Fibroblast of skin of right biceps (primary cell): ENCODE measurements around the gene PPP1R1B.
"Not testable (repeated sequence)": the region's sequence is repeated elsewhere in the genome, so short reads cannot be mapped to it uniquely, and the experiment has no call there.

ENCODE experiments used
- DNase-seq: peaks from one replicate; pipeline ENCODE4 v3.0.0-alpha.2; 2013

Gene PPP1R1B

DNA sequence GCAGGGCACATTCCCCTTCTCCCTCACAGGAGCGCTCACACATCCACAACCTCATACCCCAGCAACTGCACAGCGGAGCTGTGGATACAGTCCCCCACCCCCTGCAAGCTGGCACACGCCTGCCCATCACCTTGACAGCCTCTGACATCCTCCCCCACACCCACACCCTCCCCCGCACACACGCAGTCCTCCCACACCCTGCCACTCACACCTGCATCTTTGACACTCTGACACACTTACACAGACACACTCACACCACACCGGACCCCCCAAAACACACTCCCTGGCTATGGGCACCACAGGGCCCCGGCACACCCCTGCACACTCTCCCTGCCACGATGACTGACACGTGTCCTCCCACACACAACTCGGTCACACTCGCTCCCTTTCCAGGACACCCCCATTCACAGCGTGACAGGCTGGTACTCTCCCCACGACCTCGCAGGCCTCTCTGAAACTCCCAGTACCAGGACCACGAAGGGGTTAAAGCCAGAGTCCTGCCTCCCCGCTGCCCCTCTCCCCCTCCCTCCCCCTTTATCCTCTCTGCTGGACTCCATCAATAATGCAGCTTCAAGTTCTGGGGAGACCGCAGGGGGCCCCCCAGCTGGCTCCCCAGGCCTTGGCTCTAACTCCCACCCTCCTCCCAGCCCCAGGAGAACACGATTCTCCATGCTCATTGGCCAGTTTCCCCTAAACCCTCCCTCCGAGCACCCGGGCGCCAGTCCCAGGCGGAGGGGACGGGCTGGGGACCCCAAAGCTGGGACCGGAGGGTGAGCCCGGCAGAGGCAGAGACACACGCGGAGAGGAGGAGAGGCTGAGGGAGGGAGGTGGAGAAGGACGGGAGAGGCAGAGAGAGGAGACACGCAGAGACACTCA, at the start of gene PPP1R1B:
PPP1R1B (plus strand) TSS at position 782 of the 876 bp plus-strand sequence. CDS start 441 bp downstream, outside the sequence.
- DNase-seq, result no peak

DNA sequence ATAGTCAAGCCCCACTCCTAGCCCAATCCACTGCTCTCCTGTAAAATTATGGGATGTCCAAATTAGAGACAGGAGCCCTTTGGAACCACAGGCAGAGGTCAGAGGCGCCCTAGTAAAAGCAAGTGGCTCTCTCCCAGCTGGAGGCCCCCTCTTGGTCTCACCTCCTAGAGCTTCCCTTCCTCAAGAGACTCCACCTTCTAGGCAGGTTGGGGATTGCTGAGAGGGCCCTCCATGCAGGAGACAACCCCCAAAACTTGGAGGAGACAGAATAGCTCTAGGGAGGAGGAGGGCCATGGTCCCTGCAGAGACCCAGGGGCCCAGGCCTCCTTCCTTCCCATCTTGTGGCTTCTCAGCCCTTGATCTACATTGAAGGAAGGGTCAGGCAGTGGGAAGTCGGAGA, 48.5 kb upstream of the PPP1R1B start:
- DNase-seq, result no peak

GRCh38 chr17:39579318-39580081, 47.3 kb upstream of the PPP1R1B start:
- DNase-seq, result no peak

GRCh38 chr17:39580082-39580468, 46.7 kb upstream of the PPP1R1B start:
- DNase-seq, result no peak

DNA sequence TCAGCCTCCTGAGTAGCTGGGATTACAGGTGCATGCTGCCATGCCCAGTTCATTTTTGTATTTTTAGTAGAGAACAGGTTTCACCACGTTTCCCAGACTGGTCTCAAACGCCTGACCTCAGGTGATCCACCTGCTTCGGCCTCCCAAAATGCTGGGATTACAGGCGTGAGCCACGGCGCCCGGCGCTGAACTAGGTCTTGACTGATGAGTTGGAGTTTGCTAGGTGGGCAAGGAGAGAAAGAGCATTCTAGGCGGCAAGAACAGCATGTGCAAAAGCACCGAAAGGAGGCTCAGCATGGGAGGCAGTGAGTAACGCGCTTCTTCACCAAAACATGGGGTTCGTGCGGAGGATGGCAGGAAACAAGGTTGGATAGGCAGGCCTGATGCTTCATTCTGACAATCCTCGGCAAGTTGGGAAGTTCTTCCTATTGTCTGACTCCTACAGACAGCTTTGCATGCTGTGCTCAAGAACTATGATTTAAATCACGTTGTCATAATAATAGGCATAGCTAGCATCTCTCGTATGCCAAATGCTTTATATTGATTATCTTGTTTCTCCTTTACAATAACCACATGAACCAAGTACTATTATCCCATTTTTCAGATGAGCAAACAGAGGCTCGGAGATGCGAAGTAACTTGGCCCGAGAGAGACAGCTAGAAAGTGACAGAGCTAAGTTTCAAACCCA, 45.5 kb upstream of the PPP1R1B start:
- no peak for DNase-seq

- DNase-seq, result no peak
Observed at GRCh38 chr17:39581759-39582085, 45.0 kb upstream of the PPP1R1B start.

- no peak for DNase-seq
Observed at GRCh38 chr17:39582658-39583057, 44.1 kb upstream of the PPP1R1B start.

- not testable (repeated sequence) for DNase-seq
Observed at GRCh38 chr17:39590180-39590579, 36.6 kb upstream of the PPP1R1B start.

GRCh38 chr17:39591958-39592954, 34.5 kb upstream of the PPP1R1B start:
- DNase-seq, result peak; percentile 45

- DNase-seq, result no peak
Observed at GRCh38 chr17:39593371-39593770, 33.4 kb upstream of the PPP1R1B start.

DNA sequence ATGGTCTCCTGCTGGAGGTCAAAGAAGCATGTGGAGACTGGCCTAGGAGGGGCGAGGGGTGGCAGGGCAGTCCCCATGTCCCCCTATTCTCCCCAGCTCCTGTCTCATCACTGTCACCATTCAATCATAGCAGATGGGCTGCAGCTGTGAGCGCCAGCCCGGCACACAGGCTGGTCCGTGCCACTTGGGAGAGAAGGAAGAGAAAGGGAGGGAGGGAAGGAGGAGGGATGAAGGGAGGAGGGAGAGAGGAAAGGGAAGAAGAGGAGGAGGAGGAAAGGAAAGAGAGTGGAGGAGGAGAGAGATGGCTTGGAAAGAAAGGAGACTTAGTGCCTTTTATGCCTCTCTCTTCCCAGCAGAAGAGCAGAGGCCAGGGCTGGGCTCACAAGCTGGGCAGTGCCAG, 31.5 kb upstream of the PPP1R1B start:
- no peak for DNase-seq

DNA sequence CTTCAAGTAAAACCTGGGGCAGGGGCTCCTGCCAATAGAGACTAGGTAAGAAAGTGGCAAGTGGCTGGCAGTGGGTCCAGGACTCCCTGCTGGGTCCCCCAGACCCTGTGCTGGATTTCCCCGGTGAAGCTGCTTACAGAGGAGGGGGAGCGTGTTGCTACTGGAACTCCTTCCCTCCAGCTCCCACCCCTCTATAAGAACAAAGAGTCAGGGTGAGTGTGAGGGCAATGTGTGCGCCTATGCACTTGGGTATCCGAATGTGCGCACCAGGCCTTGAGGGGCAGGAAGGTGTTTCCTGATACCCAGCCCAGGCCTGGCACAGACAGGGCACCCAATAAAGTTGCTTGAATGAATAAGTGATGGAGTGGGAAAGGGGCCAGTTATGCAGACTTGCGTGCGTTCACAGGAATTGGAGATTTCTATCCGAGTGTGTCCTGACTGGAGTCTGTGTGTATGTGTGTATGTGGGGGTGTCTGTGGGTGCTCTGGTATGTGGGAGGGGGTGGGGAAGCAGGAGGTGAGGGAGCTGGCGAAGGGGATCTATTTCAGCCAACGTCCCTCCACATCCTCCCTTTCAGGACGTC, 30.7 kb upstream of the PPP1R1B start:
- no peak for DNase-seq

GRCh38 chr17:39596543-39597267, 30.0 kb upstream of the PPP1R1B start:
- no peak for DNase-seq

GRCh38 chr17:39597372-39598046, 29.2 kb upstream of the PPP1R1B start:
- DNase-seq, result no peak

DNA sequence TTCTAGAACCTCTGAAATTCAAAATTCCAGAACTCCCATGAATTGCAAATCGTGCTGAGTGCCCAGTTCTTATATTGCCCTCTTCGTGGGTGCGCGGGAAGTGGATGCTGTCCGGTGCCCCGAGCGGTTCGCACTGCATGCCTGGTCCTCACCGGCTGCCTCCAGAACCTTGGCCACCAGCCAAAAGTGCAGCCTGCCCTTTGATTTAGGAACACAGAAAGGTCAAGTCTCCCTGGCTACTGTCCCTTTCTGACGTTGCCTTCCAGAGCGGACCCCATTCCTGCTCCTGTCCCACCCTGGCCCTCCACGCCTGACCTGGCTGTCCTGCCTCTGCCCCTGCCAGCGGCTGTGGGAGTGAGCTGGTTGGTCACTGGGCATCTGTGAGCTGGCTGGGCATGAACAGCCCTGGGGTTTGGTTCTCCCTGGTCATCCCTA, 28.7 kb upstream of the PPP1R1B start:
- DNase-seq, result no peak

GRCh38 chr17:39598630-39599003, 28.1 kb upstream of the PPP1R1B start:
- no peak for DNase-seq

DNA sequence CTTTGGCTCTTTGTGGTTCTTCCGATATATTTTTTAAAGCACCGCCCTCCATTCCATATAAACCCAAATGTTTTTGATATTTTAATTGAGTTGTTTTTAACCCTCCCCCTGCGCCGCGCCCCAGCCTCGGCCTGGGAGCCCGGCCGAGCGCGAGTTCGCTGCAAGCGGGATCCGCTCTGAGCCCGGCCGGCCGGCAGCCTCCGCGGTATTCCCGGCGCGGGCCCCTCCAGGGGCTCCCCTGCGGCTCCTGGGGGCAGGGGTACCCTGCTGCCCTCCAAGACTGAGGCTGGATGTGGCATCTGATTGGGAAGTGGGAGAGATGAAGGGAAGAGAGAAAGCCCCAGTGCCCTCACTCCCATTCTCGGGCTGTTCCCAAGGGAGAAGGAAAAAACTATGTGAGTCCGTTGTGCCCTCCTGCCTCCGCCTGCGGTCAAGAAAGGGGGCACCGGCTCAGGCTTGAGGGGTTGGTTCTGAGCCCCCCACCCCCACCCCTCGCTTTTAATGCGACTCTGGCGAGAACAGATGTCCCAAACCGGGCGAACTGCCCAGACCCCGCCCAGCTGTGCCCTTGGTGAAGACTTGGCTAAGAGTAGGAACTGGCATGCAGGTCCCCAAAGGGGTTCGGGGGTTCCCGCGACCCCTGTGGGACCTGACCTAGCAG, 27.6 kb upstream of the PPP1R1B start:
- DNase-seq, result no peak

DNA sequence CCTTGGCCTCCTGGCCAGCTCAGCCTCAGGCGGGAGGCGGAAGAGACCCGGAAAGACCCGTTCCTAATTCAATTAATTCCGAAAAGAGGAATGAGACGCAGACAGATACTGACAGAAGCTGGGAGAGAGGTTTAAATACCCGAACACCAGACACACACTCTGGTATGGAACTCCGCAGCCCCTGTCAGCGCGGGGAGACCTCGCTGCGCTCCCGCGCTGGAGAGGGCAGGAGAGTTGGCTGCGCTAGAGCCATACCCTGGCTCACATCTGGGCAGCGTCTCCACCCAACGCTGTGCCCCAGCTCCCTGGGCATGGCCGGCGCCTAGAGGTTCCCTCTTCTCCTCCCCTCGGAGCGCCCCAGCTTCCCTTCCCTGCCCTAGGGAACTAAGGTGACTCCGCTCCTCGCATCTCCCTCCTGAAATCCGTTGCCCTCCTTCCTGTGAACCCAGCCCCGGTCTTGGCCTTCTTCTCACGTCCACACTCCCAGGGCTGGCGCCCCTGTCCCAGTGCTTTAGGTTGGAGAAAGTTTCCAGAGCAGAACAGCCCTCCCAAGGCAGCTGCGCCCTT, 27.0 kb upstream of the PPP1R1B start:
- DNase-seq, result no peak

- DNase-seq, result no peak
Observed at GRCh38 chr17:39600288-39600996, 26.3 kb upstream of the PPP1R1B start.
